ENCODE results near the gene AHCYL2. TPM values are rescaled to one million over a fixed set of nuclear protein-coding genes. Genes with fewer than 3 reads are reported as not detected.

The AHCYL2 gene
- total and polyA plus RNA-seq, 2 donors (not counting 3 experiments of a cell fraction or from before 2014, with no cell fraction given): 10.8 to 13.5 TPM

DNA sequence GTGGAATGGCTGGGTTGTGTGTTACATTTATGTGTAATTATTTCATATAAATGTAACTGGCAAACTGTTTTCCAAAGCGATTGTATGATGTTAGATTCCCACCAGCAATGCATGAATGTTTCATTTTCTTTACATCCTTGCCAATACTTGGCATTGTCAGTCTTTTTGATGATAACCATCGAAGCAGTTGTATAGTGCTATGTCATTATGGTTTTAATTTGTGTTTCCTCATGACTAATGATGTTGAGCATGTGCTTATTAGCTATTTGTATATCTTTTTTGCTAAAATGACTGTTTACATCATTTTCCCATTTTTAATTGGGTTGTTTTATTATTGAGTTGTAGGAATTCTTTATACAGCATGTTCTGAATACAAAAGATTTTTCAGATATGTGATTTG, 22.3 kb downstream of the AHCYL2 start:
- intact Hi-C loops (cut with micrococcal nuclease): no loop called here
- H3K9me1 ChIP-seq (replicated peaks; ENCODE audit: control insufficient read depth, extremely low read depth, insufficient read depth, low read length): no peaks in the 10 kb centered on the region
- no peaks in the 10 kb centered on the region for H3K36me3 ChIP-seq (ENCODE audit: control insufficient read depth in 2 of 2, extremely low read depth in 1 of 2, insufficient read depth in 2 of 2, low read length in 2 of 2)
- FAIRE-seq (no peak), DNase-seq (ENCODE audit: low read depth, low spot score) (peak; percentile 17)
- dilution Hi-C loops (cut with MboI; ENCODE audit: extremely low pct_ligation_motif_present, low sequenced_read_pairs): no loop called here
- H3K9me3 ChIP-seq (replicated peaks; ENCODE audit: control insufficient read depth, insufficient read depth, low read length): no peaks in the 10 kb centered on the region
- H3K4me1 ChIP-seq (ENCODE audit: control insufficient read depth, extremely low read depth, insufficient read depth, low read length): no peaks in the 10 kb centered on the region
- BruUV-seq (replicated peaks): no TSS peak
- H3K4me3 ChIP-seq (replicated peaks in 1 of 3; ENCODE audit: insufficient read depth in 1 of 3, low read depth in 1 of 3, low read length in 3 of 3): no peak overlapping the region
- no peaks in the 10 kb centered on the region for H3K79me2 ChIP-seq (ENCODE audit: control insufficient read depth, insufficient read depth, low read length)
- H3K9ac ChIP-seq (replicated peaks; ENCODE audit: extremely low read depth, insufficient read depth, low read length): no peak overlapping the region
- no peak overlapping the region for H3K4me2 ChIP-seq (ENCODE audit: insufficient read depth, low read length)
- CTCF ChIA-PET: interaction anchor here (1.1 to 2.0 kb wide), 4 partner anchors 11 to 83 kb away, joined by 3 to 5 read pairs (median 4); no protein-coding TSS in a partner anchor
- TF ChIP-seq CTCF (IDR thresholded peaks at IDR 0.05; ENCODE audit: extremely low read depth in 1 of 2, insufficient read depth in 1 of 2, low read depth in 1 of 2, low read length in 2 of 2): no peak
- no peak for TF ChIP-seq GATA2 (IDR thresholded peaks at IDR 0.05; ENCODE audit: insufficient read depth, insufficient read length, low read depth, low read length)
- no peak for TF ChIP-seq POLR2AphosphoS5 (IDR thresholded peaks at IDR 0.05; ENCODE audit: insufficient read depth, low read depth, low read length)
- TF ChIP-seq MYC (IDR thresholded peaks at IDR 0.05; ENCODE audit: low read depth, low read length): no peak
- no peak for TF ChIP-seq POLR2A (IDR thresholded peaks at IDR 0.05; ENCODE audit: low read depth, low read length)
- TF ChIP-seq JUN (IDR thresholded peaks at IDR 0.05; ENCODE audit: borderline replicate concordance, insufficient read depth, insufficient read length, low read depth): no peak
- no peak for TF ChIP-seq FOS (IDR thresholded peaks at IDR 0.05; ENCODE audit: borderline replicate concordance, insufficient read depth, low read length)
- TF ChIP-seq, protein P1, sequence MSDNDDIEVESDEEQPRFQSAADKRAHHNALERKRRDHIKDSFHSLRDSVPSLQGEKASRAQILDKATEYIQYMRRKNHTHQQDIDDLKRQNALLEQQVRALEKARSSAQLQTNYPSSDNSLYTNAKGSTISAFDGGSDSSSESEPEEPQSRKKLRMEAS (IDR thresholded peaks at IDR 0.05; ENCODE audit: insufficient read depth, insufficient read length): no peak
- no peak for TF ChIP-seq EZH2 (IDR thresholded peaks at IDR 0.05; ENCODE audit: borderline replicate concordance, low read depth, low read length, severe bottlenecking)
- no peaks in the 10 kb centered on the region for H3K27me3 ChIP-seq (ENCODE audit: control insufficient read depth in 2 of 2, insufficient read depth in 2 of 2, low read length in 2 of 2)
- H4K20me1 ChIP-seq (replicated peaks; ENCODE audit: control insufficient read depth, extremely low read depth, insufficient read depth, low read length): no peaks in the 10 kb centered on the region
- H2AFZ ChIP-seq (ENCODE audit: low read depth, low read length): no peak overlapping the region
- H3K27ac ChIP-seq (ENCODE audit: insufficient read depth, low read depth, low read length): no peak overlapping the region
- POLR2A ChIA-PET: no interaction called here
